DND-41 (cell line): ENCODE measurements around the gene TRIM44.
"Not testable (repeated sequence)": the region's sequence is repeated elsewhere in the genome, so short reads cannot be mapped to it uniquely, and the experiment has no call there.

Experiments
- ATAC-seq: fragments of 200-7000 bp; cut with Tn5 transposase; 3 replicates; pipeline ENCODE4 v1.9.1; 2021; ENCODE audit warnings: low read depth; ENCODE audit not compliant: insufficient read depth
- DNase-seq: peaks from one replicate; pipeline ENCODE4 v3.0.0-alpha.2; 2020
- H2AFZ ChIP-seq: 2 replicates; pipeline ENCODE4 v1.6.0; 2012; ENCODE audit warnings: low read depth, low read length
- H3K27ac ChIP-seq: 2 replicates; pipeline ENCODE4 v1.5.1; 2012; ENCODE audit warnings: low read length, inconsistent platforms
- H3K27me3 ChIP-seq: fragments of 200-600 bp; sonication (generic); 2 replicates; pipeline ENCODE4 v1.6.0; 2012; ENCODE audit warnings: low read length, mild to moderate bottlenecking, inconsistent platforms; ENCODE audit not compliant: insufficient read depth, poor library complexity
- H3K36me3 ChIP-seq: 2 replicates; pipeline ENCODE4 v1.5.1; 2012; ENCODE audit warnings: low read length, inconsistent platforms; ENCODE audit not compliant: insufficient read depth
- H3K4me1 ChIP-seq: 2 replicates; pipeline ENCODE4 v1.5.1; 2012; ENCODE audit warnings: mild to moderate bottlenecking, low read length; ENCODE audit not compliant: insufficient read depth
- H3K4me2 ChIP-seq: 2 replicates; pipeline ENCODE4 v1.6.0; 2012; ENCODE audit warnings: mild to moderate bottlenecking, moderate library complexity, low read length, inconsistent platforms; ENCODE audit not compliant: insufficient read depth
- H3K4me3 ChIP-seq, 2 experiments: fragments of 200-600 bp in 1 of 2; shearing (Covaris generic) in 1 of 2; 2 replicates each; pipeline ENCODE4 v1.5.1; 2012 to 2016; ENCODE audit warnings: inconsistent platforms in 2 of 2, low read length in 2 of 2, mild to moderate bottlenecking in 2 of 2, low read depth in 1 of 2, moderate library complexity in 1 of 2
- H3K79me2 ChIP-seq: 2 replicates; pipeline ENCODE4 v1.6.0; 2012; ENCODE audit warnings: low read length, inconsistent platforms; ENCODE audit not compliant: insufficient read depth
- H3K9ac ChIP-seq: 2 replicates; pipeline ENCODE4 v1.6.0; 2012; ENCODE audit warnings: low read depth, mild to moderate bottlenecking, inconsistent platforms, low read length, moderate library complexity
- H3K9me3 ChIP-seq: 2 replicates; pipeline ENCODE4 v1.5.1; 2012; ENCODE audit warnings: low read length, moderate library complexity, mild to moderate bottlenecking, inconsistent platforms; ENCODE audit not compliant: insufficient read depth, severe bottlenecking
- H4K20me1 ChIP-seq: 2 replicates; pipeline ENCODE4 v1.6.0; 2012; ENCODE audit warnings: low read length; ENCODE audit not compliant: insufficient read depth
- CTCF ChIP-seq: IDR thresholded peaks from 2 replicates; pipeline ENCODE4 v1.5.1; 2012; ENCODE audit warnings: borderline replicate concordance, low read length, moderate library complexity, mild to moderate bottlenecking; ENCODE audit not compliant: poor library complexity, severe bottlenecking; ENCODE audit errors: extremely low read depth
- EZH2 ChIP-seq: IDR thresholded peaks from 3 replicates; pipeline ENCODE4 v1.6.1; 2012; ENCODE audit warnings: borderline replicate concordance, low read depth, mild to moderate bottlenecking, moderate library complexity, low read length, inconsistent platforms; ENCODE audit not compliant: severe bottlenecking

The TRIM44 gene

GRCh38 chr11:35764417-35764816 lies 101.8 kb downstream of the TRIM44 start:
- H3K27me3 ChIP-seq: no peaks in the 10 kb centered on the region
- H3K9ac ChIP-seq: no peak overlapping the region
- no peak for DNase-seq
- TF ChIP-seq EZH2 (no peak), CTCF (no peak)
- no peak overlapping the region for H2AFZ ChIP-seq
- H3K36me3 ChIP-seq: no peaks in the 10 kb centered on the region
- H3K4me1 ChIP-seq: no peaks in the 10 kb centered on the region
- no peaks in the 10 kb centered on the region for H4K20me1 ChIP-seq
- no peaks in the 10 kb centered on the region for H3K79me2 ChIP-seq
- no peak overlapping the region for H3K27ac ChIP-seq
- no peak for ATAC-seq
- H3K9me3 ChIP-seq: no peaks in the 10 kb centered on the region
- no peak overlapping the region for H3K4me2 ChIP-seq
- H3K4me3 ChIP-seq: no peak overlapping the region

DNA sequence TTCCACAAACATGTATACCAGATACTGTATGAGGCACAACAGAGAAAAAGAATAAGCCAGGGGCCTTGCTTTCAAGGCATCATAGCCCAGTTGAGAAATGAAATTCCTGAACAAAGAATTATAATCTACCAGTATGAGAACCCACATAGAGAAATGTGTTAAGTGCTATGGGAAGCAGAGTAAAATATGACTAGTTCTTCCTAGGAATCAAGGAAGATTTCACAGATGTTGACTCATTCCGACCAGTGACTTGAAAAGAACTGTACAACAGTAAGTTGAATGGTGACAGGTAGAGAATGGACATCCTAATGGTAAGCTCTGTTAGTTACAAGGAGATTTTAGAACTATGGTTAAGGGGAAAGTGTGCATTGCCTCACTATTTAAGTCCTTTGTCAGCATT lies 102.6 kb downstream of the TRIM44 start:
- no peaks in the 10 kb centered on the region for H3K36me3 ChIP-seq
- no peak overlapping the region for H3K4me3 ChIP-seq
- no peaks in the 10 kb centered on the region for H3K9me3 ChIP-seq
- no peaks in the 10 kb centered on the region for H4K20me1 ChIP-seq
- no peaks in the 10 kb centered on the region for H3K27me3 ChIP-seq
- no peaks in the 10 kb centered on the region for H3K79me2 ChIP-seq
- no peak for TF ChIP-seq CTCF
- no peak overlapping the region for H3K9ac ChIP-seq
- H2AFZ ChIP-seq: no peak overlapping the region
- no peaks in the 10 kb centered on the region for H3K4me1 ChIP-seq
- H3K27ac ChIP-seq: no peak overlapping the region
- H3K4me2 ChIP-seq: no peak overlapping the region
- ATAC-seq (no peak), DNase-seq (no peak)

- TF ChIP-seq CTCF (no peak), EZH2 (no peak)
- H3K79me2 ChIP-seq: no peaks in the 10 kb centered on the region
- no peaks in the 10 kb centered on the region for H3K9me3 ChIP-seq
- H3K27me3 ChIP-seq: no peaks in the 10 kb centered on the region
- H3K9ac ChIP-seq: no peak overlapping the region
- H3K4me1 ChIP-seq: no peaks in the 10 kb centered on the region
- no peak overlapping the region for H3K4me2 ChIP-seq
- ATAC-seq (no peak), DNase-seq (no peak)
- H3K4me3 ChIP-seq: no peak overlapping the region
- H2AFZ ChIP-seq: no peak overlapping the region
- no peak overlapping the region for H3K27ac ChIP-seq
- H4K20me1 ChIP-seq: no peaks in the 10 kb centered on the region
- no peaks in the 10 kb centered on the region for H3K36me3 ChIP-seq
Measured at GRCh38 chr11:35766651-35767050, 104.1 kb downstream of the TRIM44 start.

- H3K79me2 ChIP-seq: not testable (repeated sequence)
Measured at GRCh38 chr11:35770425-35770824, 107.8 kb downstream of the TRIM44 start.

More at GRCh38 chr11:35770425-35770824, 107.8 kb downstream of the TRIM44 start:
- not testable (repeated sequence) for H2AFZ ChIP-seq, H3K27ac ChIP-seq, DNase-seq, H3K27me3 ChIP-seq, ATAC-seq, H3K4me2 ChIP-seq, H4K20me1 ChIP-seq, H3K36me3 ChIP-seq, H3K4me3 ChIP-seq, H3K9ac ChIP-seq, H3K9me3 ChIP-seq, H3K4me1 ChIP-seq
